ENCODE measurements around the gene PARD6G. TPM values are rescaled to one million over a fixed set of nuclear protein-coding genes. Genes with fewer than 3 reads are reported as not detected.
"Not testable (repeated sequence)": the region's sequence is repeated elsewhere in the genome, so short reads cannot be mapped to it uniquely, and the experiment has no call there.

PARD6G gene
- total and polyA plus RNA-seq, 2 donors (not counting 1 experiment from before 2014, with no cell fraction given) = 1.0 to 2.1 TPM

GRCh38 chr18:80166240-80166639 lies 81.1 kb downstream of the PARD6G start:
- Histone ChIP-seq H3K36me3 (ENCODE audit: control insufficient read depth, insufficient read depth, low read length) (no peaks in the 10 kb centered on the region), H2AFZ (ENCODE audit: low read length) (no peak overlapping the region), H3K4me2 (ENCODE audit: extremely low read depth, insufficient read depth, low read length) (no peak overlapping the region), H3K79me2 (ENCODE audit: control insufficient read depth, insufficient read depth, low read length) (no peaks in the 10 kb centered on the region), H4K20me1 (ENCODE audit: control insufficient read depth, extremely low read depth, insufficient read depth, low read length) (no peaks in the 10 kb centered on the region), H3K27me3 (ENCODE audit: control insufficient read depth, insufficient read depth, low read length) (no peaks in the 10 kb centered on the region), H3K4me1 (ENCODE audit: control insufficient read depth, extremely low read depth, insufficient read depth, low read length) (no peaks in the 10 kb centered on the region), H3K4me3 (replicated peaks in 1 of 4; ENCODE audit: control extremely low read depth in 1 of 4, insufficient read depth in 1 of 4, low read depth in 3 of 4, low read length in 4 of 4) (no peak overlapping the region), H3K9ac (ENCODE audit: insufficient read depth, low read length) (no peak overlapping the region), H3K9me3 (ENCODE audit: control insufficient read depth, insufficient read depth, low read depth, low read length) (no peaks in the 10 kb centered on the region), H3K27ac (ENCODE audit: insufficient read depth, low read length) (no peak overlapping the region)
- no peak for DNase-seq (ENCODE audit: low read depth in 2 of 2)
- TF ChIP-seq EZH2 (IDR thresholded peaks at IDR 0.05; ENCODE audit: low read length, missing control alignments) = no peak
- TF ChIP-seq, protein P1, sequence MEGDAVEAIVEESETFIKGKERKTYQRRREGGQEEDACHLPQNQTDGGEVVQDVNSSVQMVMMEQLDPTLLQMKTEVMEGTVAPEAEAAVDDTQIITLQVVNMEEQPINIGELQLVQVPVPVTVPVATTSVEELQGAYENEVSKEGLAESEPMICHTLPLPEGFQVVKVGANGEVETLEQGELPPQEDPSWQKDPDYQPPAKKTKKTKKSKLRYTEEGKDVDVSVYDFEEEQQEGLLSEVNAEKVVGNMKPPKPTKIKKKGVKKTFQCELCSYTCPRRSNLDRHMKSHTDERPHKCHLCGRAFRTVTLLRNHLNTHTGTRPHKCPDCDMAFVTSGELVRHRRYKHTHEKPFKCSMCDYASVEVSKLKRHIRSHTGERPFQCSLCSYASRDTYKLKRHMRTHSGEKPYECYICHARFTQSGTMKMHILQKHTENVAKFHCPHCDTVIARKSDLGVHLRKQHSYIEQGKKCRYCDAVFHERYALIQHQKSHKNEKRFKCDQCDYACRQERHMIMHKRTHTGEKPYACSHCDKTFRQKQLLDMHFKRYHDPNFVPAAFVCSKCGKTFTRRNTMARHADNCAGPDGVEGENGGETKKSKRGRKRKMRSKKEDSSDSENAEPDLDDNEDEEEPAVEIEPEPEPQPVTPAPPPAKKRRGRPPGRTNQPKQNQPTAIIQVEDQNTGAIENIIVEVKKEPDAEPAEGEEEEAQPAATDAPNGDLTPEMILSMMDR (conservative IDR thresholded peaks at IDR 0.05 in 1 of 2, IDR thresholded peaks at IDR 0.05 in 1 of 2; ENCODE audit: low read depth in 1 of 2, low read length in 2 of 2) = no peak

GRCh38 chr18:80164727-80165355 lies 82.5 kb downstream of the PARD6G start:
- not testable (repeated sequence) for H3K79me2 ChIP-seq (ENCODE audit: control insufficient read depth, insufficient read depth, low read length); H2AFZ ChIP-seq (ENCODE audit: low read length); H3K4me2 ChIP-seq (ENCODE audit: extremely low read depth, insufficient read depth, low read length); H3K9ac ChIP-seq (ENCODE audit: insufficient read depth, low read length); DNase-seq (ENCODE audit: low read depth in 2 of 2); H4K20me1 ChIP-seq (ENCODE audit: control insufficient read depth, extremely low read depth, insufficient read depth, low read length); H3K27ac ChIP-seq (ENCODE audit: insufficient read depth, low read length); H3K27me3 ChIP-seq (ENCODE audit: control insufficient read depth, insufficient read depth, low read length); H3K4me3 ChIP-seq (replicated peaks in 1 of 4; ENCODE audit: control extremely low read depth in 1 of 4, insufficient read depth in 1 of 4, low read depth in 3 of 4, low read length in 4 of 4); H3K36me3 ChIP-seq (ENCODE audit: control insufficient read depth, insufficient read depth, low read length); H3K4me1 ChIP-seq (ENCODE audit: control insufficient read depth, extremely low read depth, insufficient read depth, low read length); H3K9me3 ChIP-seq (ENCODE audit: control insufficient read depth, insufficient read depth, low read depth, low read length)

GRCh38 chr18:80163183-80163582 lies 84.1 kb downstream of the PARD6G start:
- Histone ChIP-seq H3K27me3 (ENCODE audit: control insufficient read depth, insufficient read depth, low read length) (no peaks in the 10 kb centered on the region), H3K79me2 (ENCODE audit: control insufficient read depth, insufficient read depth, low read length) (no peaks in the 10 kb centered on the region), H3K36me3 (ENCODE audit: control insufficient read depth, insufficient read depth, low read length) (no peaks in the 10 kb centered on the region), H3K4me1 (ENCODE audit: control insufficient read depth, extremely low read depth, insufficient read depth, low read length) (no peaks in the 10 kb centered on the region), H2AFZ (ENCODE audit: low read length) (no peak overlapping the region), H3K9me3 (ENCODE audit: control insufficient read depth, insufficient read depth, low read depth, low read length) (no peaks in the 10 kb centered on the region), H3K9ac (ENCODE audit: insufficient read depth, low read length) (no peak overlapping the region), H3K27ac (ENCODE audit: insufficient read depth, low read length) (no peak overlapping the region), H3K4me2 (ENCODE audit: extremely low read depth, insufficient read depth, low read length) (no peak overlapping the region), H3K4me3 (replicated peaks in 1 of 4; ENCODE audit: control extremely low read depth in 1 of 4, insufficient read depth in 1 of 4, low read depth in 3 of 4, low read length in 4 of 4) (no peak overlapping the region), H4K20me1 (ENCODE audit: control insufficient read depth, extremely low read depth, insufficient read depth, low read length) (no peaks in the 10 kb centered on the region)
- no peak for DNase-seq (ENCODE audit: low read depth in 2 of 2)
- no peak for TF ChIP-seq EZH2 (IDR thresholded peaks at IDR 0.05; ENCODE audit: low read length, missing control alignments)
- TF ChIP-seq, protein P1 (conservative IDR thresholded peaks at IDR 0.05 in 1 of 2, IDR thresholded peaks at IDR 0.05 in 1 of 2; ENCODE audit: low read depth in 1 of 2, low read length in 2 of 2) = no peak

Measured in fibroblast of lung (primary cell).